ENCODE measurements around the gene BTG1.

BTG1 gene

GRCh38 chr12:92155733-92156132, 10.1 kb upstream of the BTG1 start:
- Histone ChIP-seq H3K18ac (ENCODE audit: low read length) (no peak overlapping the region), H2BK15ac (ENCODE audit: low read length) (no peak overlapping the region), H2AK5ac (ENCODE audit: low read depth, low read length) (no peak overlapping the region), H2BK5ac (ENCODE audit: low read length) (no peak overlapping the region), H2AFZ (ENCODE audit: low read length) (no peak overlapping the region), H3K9me3 (replicated peaks in 1 of 2; ENCODE audit: control insufficient read depth in 2 of 2, insufficient read depth in 1 of 2, low read depth in 1 of 2, low read length in 2 of 2) (peaks cover 0 to 3% of the 10 kb centered on the region in 2 donors), H3K23ac (ENCODE audit: low read depth, low read length, poor library complexity) (no peak overlapping the region), H2BK120ac (ENCODE audit: low read depth, low read length) (no peak overlapping the region), H3K27me3 (ENCODE audit: control insufficient read depth in 3 of 3, insufficient read depth in 3 of 3, low read depth in 1 of 3, low read length in 3 of 3) (no peaks in the 10 kb centered on the region), H4K91ac (ENCODE audit: low read depth, low read length, poor library complexity) (no peak overlapping the region), H3K27ac (replicated peaks; ENCODE audit: low read length) (no peak overlapping the region), H3K79me1 (ENCODE audit: low read depth, low read length) (no peaks in the 10 kb centered on the region), H3K36me3 (replicated peaks in 1 of 2; ENCODE audit: control insufficient read depth in 2 of 2, insufficient read depth in 2 of 2, low read length in 2 of 2) (no peaks in the 10 kb centered on the region), H3K4me1 (ENCODE audit: control insufficient read depth in 2 of 2, insufficient read depth in 1 of 2, low read depth in 1 of 2, low read length in 2 of 2) (no peaks in the 10 kb centered on the region), H3K14ac (ENCODE audit: low read length) (no peak overlapping the region), H3K4ac (ENCODE audit: low read length) (no peak overlapping the region), H2BK12ac (ENCODE audit: low read length) (no peak overlapping the region), H4K8ac (ENCODE audit: low read depth, low read length) (no peak overlapping the region), H3K4me2 (ENCODE audit: insufficient read depth, low read length, poor library complexity, severe bottlenecking) (no peak overlapping the region), H3K9ac (ENCODE audit: low read depth, low read length, poor library complexity) (no peak overlapping the region), H3K4me3 (ENCODE audit: low read length in 2 of 2) (no peak overlapping the region)
- no peak for DNase-seq (ENCODE audit: low spot score)
- WGBS, 2 donors (ENCODE audit: extremely low coverage in 2 of 2, insufficient read length in 2 of 2, insufficient replicate concordance in 1 of 2): no CpG with 5 or more reads among the region's 2 CpGs

GRCh38 chr12:92151916-92152315, 6.3 kb upstream of the BTG1 start:
- H3K4ac ChIP-seq (ENCODE audit: low read length): no peak overlapping the region
- H3K4me1 ChIP-seq (ENCODE audit: control insufficient read depth in 2 of 2, insufficient read depth in 1 of 2, low read depth in 1 of 2, low read length in 2 of 2): peaks cover 0 to 12% of the 10 kb centered on the region in 2 donors
- H2BK12ac ChIP-seq (ENCODE audit: low read length): no peak overlapping the region
- H3K14ac ChIP-seq (ENCODE audit: low read length): no peak overlapping the region
- no peak overlapping the region for H3K27ac ChIP-seq (replicated peaks; ENCODE audit: low read length)
- H3K36me3 ChIP-seq (replicated peaks in 1 of 2; ENCODE audit: control insufficient read depth in 2 of 2, insufficient read depth in 2 of 2, low read length in 2 of 2): no peaks in the 10 kb centered on the region
- no peak overlapping the region for H3K18ac ChIP-seq (ENCODE audit: low read length)
- no peak overlapping the region for H2BK120ac ChIP-seq (ENCODE audit: low read depth, low read length)
- no peak overlapping the region for H2BK5ac ChIP-seq (ENCODE audit: low read length)
- no peak overlapping the region for H3K23ac ChIP-seq (ENCODE audit: low read depth, low read length, poor library complexity)
- no peak overlapping the region for H2AK5ac ChIP-seq (ENCODE audit: low read depth, low read length)
- H3K79me1 ChIP-seq (ENCODE audit: low read depth, low read length): no peaks in the 10 kb centered on the region
- no peak overlapping the region for H4K8ac ChIP-seq (ENCODE audit: low read depth, low read length)
- H3K9me3 ChIP-seq (replicated peaks in 1 of 2; ENCODE audit: control insufficient read depth in 2 of 2, insufficient read depth in 1 of 2, low read depth in 1 of 2, low read length in 2 of 2): peaks cover 0 to 3% of the 10 kb centered on the region in 2 donors
- no peak overlapping the region for H4K91ac ChIP-seq (ENCODE audit: low read depth, low read length, poor library complexity)
- DNase-seq (ENCODE audit: low spot score): no peak
- no peak overlapping the region for H3K4me3 ChIP-seq (ENCODE audit: low read length in 2 of 2)
- no peak overlapping the region for H2BK15ac ChIP-seq (ENCODE audit: low read length)
- H3K9ac ChIP-seq (ENCODE audit: low read depth, low read length, poor library complexity): no peak overlapping the region
- H3K4me2 ChIP-seq (ENCODE audit: insufficient read depth, low read length, poor library complexity, severe bottlenecking): no peak overlapping the region
- no peaks in the 10 kb centered on the region for H3K27me3 ChIP-seq (ENCODE audit: control insufficient read depth in 3 of 3, insufficient read depth in 3 of 3, low read depth in 1 of 3, low read length in 3 of 3)
- WGBS, 2 donors (ENCODE audit: extremely low coverage in 2 of 2, insufficient read length in 2 of 2, insufficient replicate concordance in 1 of 2): no CpG with 5 or more reads among the region's 2 CpGs
- H2AFZ ChIP-seq (ENCODE audit: low read length): no peak overlapping the region

- peaks cover 2% of the 10 kb centered on the region for H3K79me1 ChIP-seq (ENCODE audit: low read depth, low read length)
- no peak overlapping the region for H2AK5ac ChIP-seq (ENCODE audit: low read depth, low read length)
- no peak for DNase-seq (ENCODE audit: low spot score)
- H3K23ac ChIP-seq (ENCODE audit: low read depth, low read length, poor library complexity): no peak overlapping the region
- H4K8ac ChIP-seq (ENCODE audit: low read depth, low read length): no peak overlapping the region
- WGBS, 2 donors (ENCODE audit: extremely low coverage in 2 of 2, insufficient read length in 2 of 2, insufficient replicate concordance in 1 of 2): no CpG with 5 or more reads among the region's 8 CpGs
- H2AFZ ChIP-seq (ENCODE audit: low read length): no peak overlapping the region
- H3K27me3 ChIP-seq (ENCODE audit: control insufficient read depth in 3 of 3, insufficient read depth in 3 of 3, low read depth in 1 of 3, low read length in 3 of 3): no peaks in the 10 kb centered on the region
- no peak overlapping the region for H2BK15ac ChIP-seq (ENCODE audit: low read length)
- H3K14ac ChIP-seq (ENCODE audit: low read length): no peak overlapping the region
- H3K9ac ChIP-seq (ENCODE audit: low read depth, low read length, poor library complexity): no peak overlapping the region
- no peak overlapping the region for H4K91ac ChIP-seq (ENCODE audit: low read depth, low read length, poor library complexity)
- H3K4me3 ChIP-seq (ENCODE audit: low read length in 2 of 2): no peak overlapping the region
- H3K18ac ChIP-seq (ENCODE audit: low read length): no peak overlapping the region
- H3K27ac ChIP-seq (replicated peaks; ENCODE audit: low read length): no peak overlapping the region
- no peak overlapping the region for H3K4ac ChIP-seq (ENCODE audit: low read length)
- H2BK12ac ChIP-seq (ENCODE audit: low read length): no peak overlapping the region
- H3K4me1 ChIP-seq (ENCODE audit: control insufficient read depth in 2 of 2, insufficient read depth in 1 of 2, low read depth in 1 of 2, low read length in 2 of 2): peaks cover 0 to 12% of the 10 kb centered on the region in 2 donors
- H2BK120ac ChIP-seq (ENCODE audit: low read depth, low read length): no peak overlapping the region
- H3K36me3 ChIP-seq (replicated peaks in 1 of 2; ENCODE audit: control insufficient read depth in 2 of 2, insufficient read depth in 2 of 2, low read length in 2 of 2): no peaks in the 10 kb centered on the region
- no peak overlapping the region for H3K4me2 ChIP-seq (ENCODE audit: insufficient read depth, low read length, poor library complexity, severe bottlenecking)
- no peaks in the 10 kb centered on the region for H3K9me3 ChIP-seq (replicated peaks in 1 of 2; ENCODE audit: control insufficient read depth in 2 of 2, insufficient read depth in 1 of 2, low read depth in 1 of 2, low read length in 2 of 2)
- H2BK5ac ChIP-seq (ENCODE audit: low read length): no peak overlapping the region
Measured at GRCh38 chr12:92149563-92149962, 3.9 kb upstream of the BTG1 start.

- no peak overlapping the region for H2AK5ac ChIP-seq (ENCODE audit: low read depth, low read length)
- no peak overlapping the region for H4K8ac ChIP-seq (ENCODE audit: low read depth, low read length)
- no peak overlapping the region for H3K18ac ChIP-seq (ENCODE audit: low read length)
- no peak overlapping the region for H2BK5ac ChIP-seq (ENCODE audit: low read length)
- no peak overlapping the region for H2BK12ac ChIP-seq (ENCODE audit: low read length)
- H3K27me3 ChIP-seq (ENCODE audit: control insufficient read depth in 3 of 3, insufficient read depth in 3 of 3, low read depth in 1 of 3, low read length in 3 of 3): no peaks in the 10 kb centered on the region
- H3K4me3 ChIP-seq (ENCODE audit: low read length in 2 of 2): peak overlapping the region in 1 of 2 donors; percentile 89
- H3K9ac ChIP-seq (ENCODE audit: low read depth, low read length, poor library complexity): no peak overlapping the region
- H4K91ac ChIP-seq (ENCODE audit: low read depth, low read length, poor library complexity): no peak overlapping the region
- peak overlapping the region; percentile 21 for H2AFZ ChIP-seq (ENCODE audit: low read length)
- no peak overlapping the region for H3K4ac ChIP-seq (ENCODE audit: low read length)
- no peak overlapping the region for H3K27ac ChIP-seq (replicated peaks; ENCODE audit: low read length)
- H2BK15ac ChIP-seq (ENCODE audit: low read length): no peak overlapping the region
- no peak overlapping the region for H3K14ac ChIP-seq (ENCODE audit: low read length)
- H3K4me1 ChIP-seq (ENCODE audit: control insufficient read depth in 2 of 2, insufficient read depth in 1 of 2, low read depth in 1 of 2, low read length in 2 of 2): peaks cover 0 to 12% of the 10 kb centered on the region in 2 donors
- H3K36me3 ChIP-seq (replicated peaks in 1 of 2; ENCODE audit: control insufficient read depth in 2 of 2, insufficient read depth in 2 of 2, low read length in 2 of 2): peaks cover 2 to 16% of the 10 kb centered on the region in 2 donors
- no peak overlapping the region for H3K4me2 ChIP-seq (ENCODE audit: insufficient read depth, low read length, poor library complexity, severe bottlenecking)
- H2BK120ac ChIP-seq (ENCODE audit: low read depth, low read length): no peak overlapping the region
- no peak for DNase-seq (ENCODE audit: low spot score)
- no peak overlapping the region for H3K23ac ChIP-seq (ENCODE audit: low read depth, low read length, poor library complexity)
- WGBS, 2 donors (ENCODE audit: extremely low coverage in 2 of 2, insufficient read length in 2 of 2, insufficient replicate concordance in 1 of 2): no CpG with 5 or more reads among the region's 3 CpGs
- no peaks in the 10 kb centered on the region for H3K9me3 ChIP-seq (replicated peaks in 1 of 2; ENCODE audit: control insufficient read depth in 2 of 2, insufficient read depth in 1 of 2, low read depth in 1 of 2, low read length in 2 of 2)
- H3K79me1 ChIP-seq (ENCODE audit: low read depth, low read length): peaks cover 2% of the 10 kb centered on the region
Measured at GRCh38 chr12:92147491-92147890, 1.8 kb upstream of the BTG1 start.

Data from neuronal stem cell (in vitro differentiated cells).